GM18502 (cell line): ENCODE data around the gene NRAS.
"Not testable (repeated sequence)": the region's sequence is repeated elsewhere in the genome, so short reads cannot be mapped to it uniquely, and the experiment has no call there.

Experiments used
- ATAC-seq: cut with Tn5 transposase; IDR thresholded peaks from one replicate; pipeline ENCODE4 v1.9.1; 2021; ENCODE audit warnings: mild to moderate bottlenecking; ENCODE audit not compliant: unreplicated experiment, poor library complexity

The NRAS gene

GRCh38 chr1:114716304-114717170 is at the start of gene NRAS:
Gene NRAS (minus strand): TSS chr1:114716771. CDS start chr1:114716160, 611 bp downstream.
- ATAC-seq, result peak; percentile 94

GRCh38 chr1:114764689-114765088 is 48.1 kb upstream of the NRAS start:
- no peak for ATAC-seq

- ATAC-seq, result no peak
These were observed 41.8 kb upstream of the NRAS start for GRCh38 chr1:114758256-114758832.

- peak; percentile 84 for ATAC-seq
These were observed 41.1 kb upstream of the NRAS start, which contains the start of gene CSDE1 for GRCh38 chr1:114757455-114758255. Gene CSDE1 (minus strand): TSS chr1:114757984. CDS start chr1:114739890, 18,094 bp downstream.

GRCh38 chr1:114756949-114757454 is 40.4 kb upstream of the NRAS start:
- ATAC-seq, result no peak

- peak; percentile 32 for ATAC-seq
These were observed 39.7 kb upstream of the NRAS start for GRCh38 chr1:114756009-114756892.

GRCh38 chr1:114755006-114755931 is 38.7 kb upstream of the NRAS start:
- ATAC-seq, result no peak

- not testable (repeated sequence) for ATAC-seq
These were observed 37.1 kb upstream of the NRAS start for GRCh38 chr1:114753702-114754101.

- no peak for ATAC-seq
These were observed 36.6 kb upstream of the NRAS start for GRCh38 chr1:114753143-114753542.

GRCh38 chr1:114750780-114751179 is 34.2 kb upstream of the NRAS start:
- ATAC-seq, result no peak

- ATAC-seq, result no peak
These were observed 33.3 kb upstream of the NRAS start for GRCh38 chr1:114749835-114750234.

GRCh38 chr1:114746450-114747121 is 30.0 kb upstream of the NRAS start:
- no peak for ATAC-seq

GRCh38 chr1:114745291-114745690 is 28.7 kb upstream of the NRAS start:
- no peak for ATAC-seq

- no peak for ATAC-seq
These were observed 25.6 kb upstream of the NRAS start for GRCh38 chr1:114741963-114742746.

GRCh38 chr1:114740331-114740730 is 23.8 kb upstream of the NRAS start:
- ATAC-seq, result no peak

GRCh38 chr1:114737314-114737849 is 20.8 kb upstream of the NRAS start:
- no peak for ATAC-seq

GRCh38 chr1:114735479-114735878 is 18.9 kb upstream of the NRAS start:
- no peak for ATAC-seq
